GM23338 (cell line): ENCODE measurements around the gene SMR3A. TPM values are rescaled to one million over a fixed set of nuclear protein-coding genes. Genes with fewer than 3 reads are reported as not detected.
A peak's percentile ranks its signal among the peaks of the same experiment; 100 is the strongest.

Experiments
- ATAC-seq: fragments of 200-7000 bp; cut with Tn5 transposase; 3 replicates; pipeline ENCODE4 v1.9.1; 2020
- DNase-seq: peaks from one replicate; pipeline ENCODE4 v3.0.0-alpha.2; 2015; ENCODE audit warnings: low spot score
- H2AFZ ChIP-seq: fragments of 200-600 bp; sonication (generic); 2 replicates; pipeline ENCODE4 v1.8.0; 2016; ENCODE audit warnings: antibody characterized with exemption, mild to moderate bottlenecking, moderate library complexity
- H3F3A ChIP-seq: fragments of 200-600 bp; sonication (generic); replicated peaks from 2 replicates; pipeline ENCODE4 v1.8.0; 2017; ENCODE audit warnings: antibody characterized with exemption, mixed run types, low read depth
- H3K27ac ChIP-seq: fragments of 200-600 bp; sonication (generic); 2 replicates; pipeline ENCODE4 v1.6.1; 2016; ENCODE audit warnings: low read depth
- H3K27me3 ChIP-seq: fragments of 200-600 bp; sonication (generic); 2 replicates; pipeline ENCODE4 v1.8.0; 2016; ENCODE audit warnings: mild to moderate bottlenecking, mixed run types, moderate library complexity; ENCODE audit not compliant: insufficient read depth
- H3K36me3 ChIP-seq: fragments of 200-600 bp; sonication (generic); 2 replicates; pipeline ENCODE4 v1.8.0; 2016; ENCODE audit warnings: mild to moderate bottlenecking; ENCODE audit not compliant: insufficient read depth
- H3K4me1 ChIP-seq: fragments of 200-600 bp; sonication (generic); 2 replicates; pipeline ENCODE4 v1.8.0; 2016; ENCODE audit warnings: mild to moderate bottlenecking, moderate library complexity; ENCODE audit not compliant: insufficient read depth
- H3K4me2 ChIP-seq: fragments of 200-600 bp; sonication (generic); 2 replicates; pipeline ENCODE4 v1.7.1; 2017; ENCODE audit warnings: mixed run types
- H3K4me3 ChIP-seq: fragments of 200-600 bp; sonication (generic); 2 replicates; pipeline ENCODE4 v1.6.1; 2016; ENCODE audit warnings: mixed run types
- H3K79me2 ChIP-seq: fragments of 200-600 bp; sonication (generic); replicated peaks from 2 replicates; pipeline ENCODE4 v1.8.0; 2017; ENCODE audit warnings: mild to moderate bottlenecking; ENCODE audit not compliant: insufficient read depth
- H3K9me2 ChIP-seq: fragments of 200-600 bp; sonication (generic); 2 replicates; pipeline ENCODE4 v1.8.0; 2017; ENCODE audit not compliant: insufficient read depth
- H4K20me1 ChIP-seq: fragments of 200-600 bp; sonication (generic); replicated peaks from 2 replicates; pipeline ENCODE4 v1.8.0; 2017; ENCODE audit warnings: mild to moderate bottlenecking; ENCODE audit not compliant: insufficient read depth
- H3K27ac Mint-ChIP-seq: 2 replicates; pipeline ENCODE4 v1.8.0; 2020; ENCODE audit warnings: inconsistent platforms, mild to moderate bottlenecking, moderate library complexity, mixed read lengths
- H3K27me3 Mint-ChIP-seq: 3 replicates; pipeline ENCODE4 v1.8.0; 2022; ENCODE audit warnings: low read depth, mild to moderate bottlenecking, moderate library complexity, mixed read lengths, inconsistent platforms; ENCODE audit not compliant: insufficient read depth, poor library complexity
- H3K36me3 Mint-ChIP-seq: 3 replicates; pipeline ENCODE4 v1.8.0; 2021; ENCODE audit warnings: low read depth, mild to moderate bottlenecking, inconsistent platforms, moderate library complexity, mixed read lengths
- H3K4me1 Mint-ChIP-seq: 3 replicates; pipeline ENCODE4 v1.8.0; 2020; ENCODE audit warnings: mild to moderate bottlenecking, inconsistent platforms, mixed read lengths
- H3K4me3 Mint-ChIP-seq: 3 replicates; pipeline ENCODE4 v1.8.0; 2021; ENCODE audit warnings: moderate library complexity, mild to moderate bottlenecking, inconsistent platforms, mixed read lengths
- H3K9me3 Mint-ChIP-seq: 3 replicates; pipeline ENCODE4 v1.8.0; 2020; ENCODE audit warnings: moderate library complexity, mild to moderate bottlenecking, inconsistent platforms, mixed read lengths
- CREB1 ChIP-seq: fragments of 250-450 bp; sonication (Bioruptor Pico); IDR thresholded peaks from 2 replicates; pipeline ENCODE4 v1.5.0; 2020; ENCODE audit warnings: low read depth, mild to moderate bottlenecking, moderate library complexity
- EZH2 ChIP-seq: fragments of 200-600 bp; sonication (generic); IDR thresholded peaks from one replicate; pipeline ENCODE4 v1.8.0; 2017; ENCODE audit warnings: antibody characterized with exemption, mild to moderate bottlenecking, low read depth; ENCODE audit not compliant: unreplicated experiment
- EZH2phosphoT487 ChIP-seq: fragments of 200-600 bp; sonication (generic); IDR thresholded peaks from one replicate; pipeline ENCODE4 v1.8.1; 2018; ENCODE audit warnings: antibody characterized with exemption; ENCODE audit not compliant: unreplicated experiment
- JUNB ChIP-seq: IDR thresholded peaks from one replicate; pipeline ENCODE4 v1.6.1; 2016; ENCODE audit warnings: antibody characterized with exemption; ENCODE audit not compliant: unreplicated experiment
- NANOG ChIP-seq: IDR thresholded peaks from 2 replicates; pipeline ENCODE4 v1.6.1; 2016; ENCODE audit warnings: antibody characterized with exemption, borderline replicate concordance
- POLR2AphosphoS5 ChIP-seq: IDR thresholded peaks from 2 replicates; pipeline ENCODE4 v1.6.1; 2016; ENCODE audit warnings: antibody characterized with exemption, low read depth
- STAT1 ChIP-seq: IDR thresholded peaks from one replicate; pipeline ENCODE4 v1.6.1; 2016; ENCODE audit warnings: antibody characterized with exemption; ENCODE audit not compliant: unreplicated experiment
- ZNF114 ChIP-seq: fragments of 250-450 bp; sonication (Bioruptor Pico); IDR thresholded peaks from 2 replicates; pipeline ENCODE4 v1.5.0; 2020; ENCODE audit warnings: mild to moderate bottlenecking, moderate library complexity
- ZNF331 ChIP-seq: fragments of 250-450 bp; sonication (Bioruptor Pico); IDR thresholded peaks from 2 replicates; pipeline ENCODE4 v1.5.0; 2020; ENCODE audit warnings: low read depth, mild to moderate bottlenecking, moderate library complexity
- polyA plus RNA-seq: library from polyadenylated mRNA; unstranded; fragments of >200 nt; fragmentation: Nextera tagmentation; extraction: Ambion mirVana; gene quantifications from 2 replicates; pipeline ENCODE4 v1.2.1, GENCODE V29; 2016
- total RNA-seq: library from RNA; depleted of rRNA; stranded (reverse); fragments of >200 nt; shearing (Covaris generic); gene quantifications from 2 replicates; pipeline ENCODE4 v1.2.3, GENCODE V29; 2014
- TF ChIP-seq, protein P1 (sequence below), 2 experiments: fragments of 200-600 bp in 1 of 2; sonication (generic) in 1 of 2; conservative IDR thresholded peaks; 2 replicates each; pipeline versions ENCODE4 v1.5.1 to v1.6.1; 2016 to 2017; ENCODE audit warnings: antibody characterized with exemption in 2 of 2, low read depth in 2 of 2, mild to moderate bottlenecking in 2 of 2, moderate library complexity in 1 of 2
- TF ChIP-seq, protein P2 (sequence below): IDR thresholded peaks from 2 replicates; pipeline ENCODE4 v1.6.1; 2016; ENCODE audit warnings: antibody characterized with exemption
- TF ChIP-seq, protein P3 (sequence below): IDR thresholded peaks from one replicate; pipeline ENCODE4 v1.6.1; 2018; ENCODE audit warnings: antibody characterized with exemption; ENCODE audit not compliant: unreplicated experiment
- TF ChIP-seq, protein P4 (sequence below): fragments of 250-450 bp; sonication (Bioruptor Pico); IDR thresholded peaks from 2 replicates; pipeline ENCODE4 v1.5.0; 2020; ENCODE audit warnings: mild to moderate bottlenecking, moderate library complexity

Gene SMR3A
- total and polyA plus RNA-seq, 2 experiments from 2014 or later, result not detected

DNA sequence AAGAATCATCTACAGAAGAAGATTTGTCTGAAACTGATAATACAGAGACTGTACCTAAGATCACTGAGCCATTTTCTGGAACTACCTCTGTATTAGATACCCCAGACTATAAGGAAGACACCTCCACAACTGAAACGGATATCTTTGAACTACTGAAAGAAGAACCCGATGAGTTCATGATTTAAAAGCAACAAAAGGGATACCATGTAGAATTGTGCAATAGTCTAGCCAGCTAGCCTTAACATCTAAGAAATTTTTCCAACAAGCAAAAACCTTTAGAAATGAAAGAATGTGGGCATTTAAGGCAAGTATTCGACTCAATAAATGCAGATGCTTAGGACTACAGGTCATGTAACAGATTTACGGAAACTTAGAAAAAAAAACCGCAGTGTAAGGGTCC is 24.5 kb upstream of the SMR3A start:
- TF ChIP-seq JUNB (no peak), EZH2 (no peak), POLR2AphosphoS5 (no peak), ZNF114 (CRISPR knock-in tag) (no peak), NANOG (no peak), STAT1 (no peak), EZH2phosphoT487 (no peak), CREB1 (CRISPR knock-in tag) (no peak), ZNF331 (no peak)
- TF ChIP-seq, protein P1, sequence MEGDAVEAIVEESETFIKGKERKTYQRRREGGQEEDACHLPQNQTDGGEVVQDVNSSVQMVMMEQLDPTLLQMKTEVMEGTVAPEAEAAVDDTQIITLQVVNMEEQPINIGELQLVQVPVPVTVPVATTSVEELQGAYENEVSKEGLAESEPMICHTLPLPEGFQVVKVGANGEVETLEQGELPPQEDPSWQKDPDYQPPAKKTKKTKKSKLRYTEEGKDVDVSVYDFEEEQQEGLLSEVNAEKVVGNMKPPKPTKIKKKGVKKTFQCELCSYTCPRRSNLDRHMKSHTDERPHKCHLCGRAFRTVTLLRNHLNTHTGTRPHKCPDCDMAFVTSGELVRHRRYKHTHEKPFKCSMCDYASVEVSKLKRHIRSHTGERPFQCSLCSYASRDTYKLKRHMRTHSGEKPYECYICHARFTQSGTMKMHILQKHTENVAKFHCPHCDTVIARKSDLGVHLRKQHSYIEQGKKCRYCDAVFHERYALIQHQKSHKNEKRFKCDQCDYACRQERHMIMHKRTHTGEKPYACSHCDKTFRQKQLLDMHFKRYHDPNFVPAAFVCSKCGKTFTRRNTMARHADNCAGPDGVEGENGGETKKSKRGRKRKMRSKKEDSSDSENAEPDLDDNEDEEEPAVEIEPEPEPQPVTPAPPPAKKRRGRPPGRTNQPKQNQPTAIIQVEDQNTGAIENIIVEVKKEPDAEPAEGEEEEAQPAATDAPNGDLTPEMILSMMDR (conservative IDR thresholded peaks at IDR 0.05; ENCODE audit: low read depth in 2 of 2), result no peak
- TF ChIP-seq, protein P2, sequence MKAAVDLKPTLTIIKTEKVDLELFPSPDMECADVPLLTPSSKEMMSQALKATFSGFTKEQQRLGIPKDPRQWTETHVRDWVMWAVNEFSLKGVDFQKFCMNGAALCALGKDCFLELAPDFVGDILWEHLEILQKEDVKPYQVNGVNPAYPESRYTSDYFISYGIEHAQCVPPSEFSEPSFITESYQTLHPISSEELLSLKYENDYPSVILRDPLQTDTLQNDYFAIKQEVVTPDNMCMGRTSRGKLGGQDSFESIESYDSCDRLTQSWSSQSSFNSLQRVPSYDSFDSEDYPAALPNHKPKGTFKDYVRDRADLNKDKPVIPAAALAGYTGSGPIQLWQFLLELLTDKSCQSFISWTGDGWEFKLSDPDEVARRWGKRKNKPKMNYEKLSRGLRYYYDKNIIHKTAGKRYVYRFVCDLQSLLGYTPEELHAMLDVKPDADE, result no peak
- TF ChIP-seq, protein P3, sequence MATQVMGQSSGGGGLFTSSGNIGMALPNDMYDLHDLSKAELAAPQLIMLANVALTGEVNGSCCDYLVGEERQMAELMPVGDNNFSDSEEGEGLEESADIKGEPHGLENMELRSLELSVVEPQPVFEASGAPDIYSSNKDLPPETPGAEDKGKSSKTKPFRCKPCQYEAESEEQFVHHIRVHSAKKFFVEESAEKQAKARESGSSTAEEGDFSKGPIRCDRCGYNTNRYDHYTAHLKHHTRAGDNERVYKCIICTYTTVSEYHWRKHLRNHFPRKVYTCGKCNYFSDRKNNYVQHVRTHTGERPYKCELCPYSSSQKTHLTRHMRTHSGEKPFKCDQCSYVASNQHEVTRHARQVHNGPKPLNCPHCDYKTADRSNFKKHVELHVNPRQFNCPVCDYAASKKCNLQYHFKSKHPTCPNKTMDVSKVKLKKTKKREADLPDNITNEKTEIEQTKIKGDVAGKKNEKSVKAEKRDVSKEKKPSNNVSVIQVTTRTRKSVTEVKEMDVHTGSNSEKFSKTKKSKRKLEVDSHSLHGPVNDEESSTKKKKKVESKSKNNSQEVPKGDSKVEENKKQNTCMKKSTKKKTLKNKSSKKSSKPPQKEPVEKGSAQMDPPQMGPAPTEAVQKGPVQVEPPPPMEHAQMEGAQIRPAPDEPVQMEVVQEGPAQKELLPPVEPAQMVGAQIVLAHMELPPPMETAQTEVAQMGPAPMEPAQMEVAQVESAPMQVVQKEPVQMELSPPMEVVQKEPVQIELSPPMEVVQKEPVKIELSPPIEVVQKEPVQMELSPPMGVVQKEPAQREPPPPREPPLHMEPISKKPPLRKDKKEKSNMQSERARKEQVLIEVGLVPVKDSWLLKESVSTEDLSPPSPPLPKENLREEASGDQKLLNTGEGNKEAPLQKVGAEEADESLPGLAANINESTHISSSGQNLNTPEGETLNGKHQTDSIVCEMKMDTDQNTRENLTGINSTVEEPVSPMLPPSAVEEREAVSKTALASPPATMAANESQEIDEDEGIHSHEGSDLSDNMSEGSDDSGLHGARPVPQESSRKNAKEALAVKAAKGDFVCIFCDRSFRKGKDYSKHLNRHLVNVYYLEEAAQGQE, result no peak
- TF ChIP-seq, protein P4, sequence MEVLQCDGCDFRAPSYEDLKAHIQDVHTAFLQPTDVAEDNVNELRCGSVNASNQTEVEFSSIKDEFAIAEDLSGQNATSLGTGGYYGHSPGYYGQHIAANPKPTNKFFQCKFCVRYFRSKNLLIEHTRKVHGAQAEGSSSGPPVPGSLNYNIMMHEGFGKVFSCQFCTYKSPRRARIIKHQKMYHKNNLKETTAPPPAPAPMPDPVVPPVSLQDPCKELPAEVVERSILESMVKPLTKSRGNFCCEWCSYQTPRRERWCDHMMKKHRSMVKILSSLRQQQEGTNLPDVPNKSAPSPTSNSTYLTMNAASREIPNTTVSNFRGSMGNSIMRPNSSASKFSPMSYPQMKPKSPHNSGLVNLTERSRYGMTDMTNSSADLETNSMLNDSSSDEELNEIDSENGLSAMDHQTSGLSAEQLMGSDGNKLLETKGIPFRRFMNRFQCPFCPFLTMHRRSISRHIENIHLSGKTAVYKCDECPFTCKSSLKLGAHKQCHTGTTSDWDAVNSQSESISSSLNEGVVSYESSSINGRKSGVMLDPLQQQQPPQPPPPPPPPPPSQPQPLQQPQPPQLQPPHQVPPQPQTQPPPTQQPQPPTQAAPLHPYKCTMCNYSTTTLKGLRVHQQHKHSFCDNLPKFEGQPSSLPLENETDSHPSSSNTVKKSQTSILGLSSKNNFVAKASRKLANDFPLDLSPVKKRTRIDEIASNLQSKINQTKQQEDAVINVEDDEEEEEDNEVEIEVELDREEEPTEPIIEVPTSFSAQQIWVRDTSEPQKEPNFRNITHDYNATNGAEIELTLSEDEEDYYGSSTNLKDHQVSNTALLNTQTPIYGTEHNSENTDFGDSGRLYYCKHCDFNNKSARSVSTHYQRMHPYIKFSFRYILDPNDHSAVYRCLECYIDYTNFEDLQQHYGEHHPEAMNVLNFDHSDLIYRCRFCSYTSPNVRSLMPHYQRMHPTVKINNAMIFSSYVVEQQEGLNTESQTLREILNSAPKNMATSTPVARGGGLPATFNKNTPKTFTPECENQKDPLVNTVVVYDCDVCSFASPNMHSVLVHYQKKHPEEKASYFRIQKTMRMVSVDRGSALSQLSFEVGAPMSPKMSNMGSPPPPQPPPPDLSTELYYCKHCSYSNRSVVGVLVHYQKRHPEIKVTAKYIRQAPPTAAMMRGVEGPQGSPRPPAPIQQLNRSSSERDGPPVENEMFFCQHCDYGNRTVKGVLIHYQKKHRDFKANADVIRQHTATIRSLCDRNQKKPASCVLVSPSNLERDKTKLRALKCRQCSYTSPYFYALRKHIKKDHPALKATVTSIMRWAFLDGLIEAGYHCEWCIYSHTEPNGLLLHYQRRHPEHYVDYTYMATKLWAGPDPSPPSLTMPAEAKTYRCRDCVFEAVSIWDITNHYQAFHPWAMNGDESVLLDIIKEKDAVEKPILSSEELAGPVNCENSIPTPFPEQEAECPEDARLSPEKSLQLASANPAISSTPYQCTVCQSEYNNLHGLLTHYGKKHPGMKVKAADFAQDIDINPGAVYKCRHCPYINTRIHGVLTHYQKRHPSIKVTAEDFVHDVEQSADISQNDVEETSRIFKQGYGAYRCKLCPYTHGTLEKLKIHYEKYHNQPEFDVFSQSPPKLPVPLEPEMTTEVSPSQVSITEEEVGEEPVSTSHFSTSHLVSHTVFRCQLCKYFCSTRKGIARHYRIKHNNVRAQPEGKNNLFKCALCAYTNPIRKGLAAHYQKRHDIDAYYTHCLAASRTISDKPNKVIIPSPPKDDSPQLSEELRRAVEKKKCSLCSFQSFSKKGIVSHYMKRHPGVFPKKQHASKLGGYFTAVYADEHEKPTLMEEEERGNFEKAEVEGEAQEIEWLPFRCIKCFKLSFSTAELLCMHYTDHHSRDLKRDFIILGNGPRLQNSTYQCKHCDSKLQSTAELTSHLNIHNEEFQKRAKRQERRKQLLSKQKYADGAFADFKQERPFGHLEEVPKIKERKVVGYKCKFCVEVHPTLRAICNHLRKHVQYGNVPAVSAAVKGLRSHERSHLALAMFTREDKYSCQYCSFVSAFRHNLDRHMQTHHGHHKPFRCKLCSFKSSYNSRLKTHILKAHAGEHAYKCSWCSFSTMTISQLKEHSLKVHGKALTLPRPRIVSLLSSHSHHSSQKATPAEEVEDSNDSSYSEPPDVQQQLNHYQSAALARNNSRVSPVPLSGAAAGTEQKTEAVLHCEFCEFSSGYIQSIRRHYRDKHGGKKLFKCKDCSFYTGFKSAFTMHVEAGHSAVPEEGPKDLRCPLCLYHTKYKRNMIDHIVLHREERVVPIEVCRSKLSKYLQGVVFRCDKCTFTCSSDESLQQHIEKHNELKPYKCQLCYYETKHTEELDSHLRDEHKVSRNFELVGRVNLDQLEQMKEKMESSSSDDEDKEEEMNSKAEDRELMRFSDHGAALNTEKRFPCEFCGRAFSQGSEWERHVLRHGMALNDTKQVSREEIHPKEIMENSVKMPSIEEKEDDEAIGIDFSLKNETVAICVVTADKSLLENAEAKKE, result no peak
- no peaks in the 10 kb centered on the region for H3K36me3 ChIP-seq
- no peak overlapping the region for H3K4me2 ChIP-seq
- no peaks in the 10 kb centered on the region for H3K27me3 ChIP-seq
- H3K4me1 ChIP-seq, result no peaks in the 10 kb centered on the region
- Mint-ChIP-seq H3K36me3 (no peaks in the 10 kb centered on the region), H3K4me1 (no peaks in the 10 kb centered on the region), H3K27me3 (peaks cover 2% of the 10 kb centered on the region), H3K9me3 (no peaks in the 10 kb centered on the region), H3K4me3 (no peak overlapping the region), H3K27ac (no peak overlapping the region)
- H3K4me3 ChIP-seq, result no peak overlapping the region
- ATAC-seq (no peak), DNase-seq (no peak)
- no peaks in the 10 kb centered on the region for H4K20me1 ChIP-seq
- H3K79me2 ChIP-seq, result no peaks in the 10 kb centered on the region
- no peaks in the 10 kb centered on the region for H3K9me2 ChIP-seq
- H2AFZ ChIP-seq, result peak overlapping the region; percentile 44; the same call in 1 of the 2 replicates
- H3K27ac ChIP-seq, result no peak overlapping the region
- no peaks in the 10 kb centered on the region for H3F3A ChIP-seq
